SK-N-MC (cell line): ENCODE data around the gene CTU1.

Experiments
- EZH2 ChIP-seq: fragments of 200-600 bp; sonication (generic); IDR thresholded peaks from one replicate; pipeline ENCODE4 v1.6.1; 2017; ENCODE audit warnings: antibody characterized with exemption
- POLR2AphosphoS5 ChIP-seq: IDR thresholded peaks from 2 replicates; pipeline ENCODE4 v1.6.1; 2012; ENCODE audit warnings: mild to moderate bottlenecking, low read depth, low read length, borderline replicate concordance

DNA sequence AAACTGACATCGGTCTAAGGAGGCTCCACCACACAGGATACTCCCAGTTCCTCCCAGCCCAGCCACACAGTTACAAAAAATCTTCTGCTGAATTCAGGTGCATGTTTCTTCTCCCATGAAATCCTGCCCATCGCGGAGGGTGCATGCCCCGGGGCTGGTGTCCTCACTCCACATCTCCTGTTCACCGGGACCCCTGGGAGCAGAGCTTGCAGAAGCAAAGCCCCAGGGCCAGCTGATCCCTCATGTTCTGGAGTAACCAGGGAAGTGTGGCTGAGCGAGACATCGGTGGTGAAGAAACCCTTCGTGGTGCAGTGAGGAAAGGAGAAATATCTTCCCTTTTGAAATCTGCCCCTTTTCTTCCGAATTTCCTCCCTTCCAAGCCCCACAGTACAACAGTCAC is 15.6 kb upstream of the CTU1 start:
- TF ChIP-seq EZH2 (no peak), POLR2AphosphoS5 (no peak)
